ENCODE measurements around the gene MRPL20. TPM values are rescaled to one million over a fixed set of nuclear protein-coding genes. Genes with fewer than 3 reads are reported as not detected.

The MRPL20 gene
- total RNA-seq, 4 donors from 2014 or later, result 106 to 170 (median 136) TPM

GRCh38 chr1:1434824-1435105, 27.7 kb upstream of the MRPL20 start:
- ATAC-seq (ENCODE audit: low FRiP score) (no peak), DNase-seq (ENCODE audit: low spot score) (no peak)

GRCh38 chr1:1434131-1434823, 27.2 kb upstream of the MRPL20 start:
- TF ChIP-seq, protein P1, sequence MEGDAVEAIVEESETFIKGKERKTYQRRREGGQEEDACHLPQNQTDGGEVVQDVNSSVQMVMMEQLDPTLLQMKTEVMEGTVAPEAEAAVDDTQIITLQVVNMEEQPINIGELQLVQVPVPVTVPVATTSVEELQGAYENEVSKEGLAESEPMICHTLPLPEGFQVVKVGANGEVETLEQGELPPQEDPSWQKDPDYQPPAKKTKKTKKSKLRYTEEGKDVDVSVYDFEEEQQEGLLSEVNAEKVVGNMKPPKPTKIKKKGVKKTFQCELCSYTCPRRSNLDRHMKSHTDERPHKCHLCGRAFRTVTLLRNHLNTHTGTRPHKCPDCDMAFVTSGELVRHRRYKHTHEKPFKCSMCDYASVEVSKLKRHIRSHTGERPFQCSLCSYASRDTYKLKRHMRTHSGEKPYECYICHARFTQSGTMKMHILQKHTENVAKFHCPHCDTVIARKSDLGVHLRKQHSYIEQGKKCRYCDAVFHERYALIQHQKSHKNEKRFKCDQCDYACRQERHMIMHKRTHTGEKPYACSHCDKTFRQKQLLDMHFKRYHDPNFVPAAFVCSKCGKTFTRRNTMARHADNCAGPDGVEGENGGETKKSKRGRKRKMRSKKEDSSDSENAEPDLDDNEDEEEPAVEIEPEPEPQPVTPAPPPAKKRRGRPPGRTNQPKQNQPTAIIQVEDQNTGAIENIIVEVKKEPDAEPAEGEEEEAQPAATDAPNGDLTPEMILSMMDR (IDR thresholded peaks at IDR 0.05), result no peak
- no peak for ATAC-seq (ENCODE audit: low FRiP score)
- DNase-seq (ENCODE audit: low spot score), result no peak

More at GRCh38 chr1:1434824-1435105, 27.7 kb upstream of the MRPL20 start:
- TF ChIP-seq, protein P1 (IDR thresholded peaks at IDR 0.05), result no peak

DNA sequence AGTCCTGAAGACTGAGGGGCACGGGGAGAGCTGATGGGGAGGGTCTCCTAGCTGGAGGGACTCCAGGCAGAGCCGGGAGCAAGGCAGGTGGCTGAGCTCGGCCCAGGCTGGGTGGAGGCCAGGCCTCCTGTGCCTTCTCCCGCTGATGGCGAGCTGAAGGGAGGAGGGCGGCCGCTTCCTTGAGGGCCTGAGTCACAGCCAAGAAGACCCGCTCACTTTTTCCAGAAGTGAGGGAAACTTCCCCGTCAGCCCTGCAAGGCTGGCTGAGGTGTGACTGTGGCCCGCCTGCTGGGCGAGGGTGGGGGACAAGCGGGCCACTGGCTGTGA, 26.7 kb upstream of the MRPL20 start:
- TF ChIP-seq, protein P1 (IDR thresholded peaks at IDR 0.05), result no peak
- ATAC-seq (ENCODE audit: low FRiP score), result peak; percentile 10
- DNase-seq (ENCODE audit: low spot score), result no peak

DNA sequence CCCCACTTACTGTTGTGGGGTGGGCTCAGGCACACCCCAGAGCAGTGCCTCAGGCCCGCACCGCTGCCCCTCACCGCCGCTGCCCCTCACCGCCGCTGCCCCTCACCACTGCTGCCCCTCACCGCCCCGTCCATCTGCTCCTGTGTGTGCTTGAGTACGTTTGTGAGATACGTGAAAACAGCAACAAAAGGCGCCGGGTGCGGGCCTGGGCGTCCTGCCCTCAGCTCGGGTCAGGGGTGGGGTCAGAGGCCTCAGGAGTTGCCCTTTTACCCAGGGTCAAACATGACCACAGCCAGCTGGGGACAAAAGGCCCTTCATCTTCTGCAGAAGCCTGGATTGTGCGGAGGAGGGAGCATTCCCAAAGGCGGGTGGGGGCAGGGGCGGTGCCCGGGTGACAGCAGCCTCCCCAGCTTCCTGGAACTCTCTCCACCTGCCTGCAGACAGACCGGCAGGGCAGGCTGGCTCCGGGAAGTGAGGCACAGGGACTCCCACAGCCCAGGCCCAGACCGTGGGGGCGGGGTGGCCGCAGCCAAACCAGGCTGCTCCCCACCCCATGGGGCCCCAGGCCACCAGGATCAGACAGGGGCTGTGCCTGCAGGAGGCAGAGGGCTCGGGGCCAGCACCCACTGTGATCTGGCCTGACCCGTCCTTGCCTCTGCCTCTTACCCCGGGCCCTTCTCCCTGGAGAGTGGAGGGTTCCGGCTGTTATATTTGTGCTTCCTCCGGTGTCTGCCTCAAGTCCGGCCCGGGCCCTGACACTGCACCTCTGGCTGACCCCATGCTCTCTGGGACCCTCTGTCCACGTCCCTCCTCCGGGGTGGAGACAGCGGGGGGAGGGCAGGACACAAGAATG, 26.1 kb upstream of the MRPL20 start:
- ATAC-seq (ENCODE audit: low FRiP score), result peak; percentile 35
- no peak for DNase-seq (ENCODE audit: low spot score)

DNA sequence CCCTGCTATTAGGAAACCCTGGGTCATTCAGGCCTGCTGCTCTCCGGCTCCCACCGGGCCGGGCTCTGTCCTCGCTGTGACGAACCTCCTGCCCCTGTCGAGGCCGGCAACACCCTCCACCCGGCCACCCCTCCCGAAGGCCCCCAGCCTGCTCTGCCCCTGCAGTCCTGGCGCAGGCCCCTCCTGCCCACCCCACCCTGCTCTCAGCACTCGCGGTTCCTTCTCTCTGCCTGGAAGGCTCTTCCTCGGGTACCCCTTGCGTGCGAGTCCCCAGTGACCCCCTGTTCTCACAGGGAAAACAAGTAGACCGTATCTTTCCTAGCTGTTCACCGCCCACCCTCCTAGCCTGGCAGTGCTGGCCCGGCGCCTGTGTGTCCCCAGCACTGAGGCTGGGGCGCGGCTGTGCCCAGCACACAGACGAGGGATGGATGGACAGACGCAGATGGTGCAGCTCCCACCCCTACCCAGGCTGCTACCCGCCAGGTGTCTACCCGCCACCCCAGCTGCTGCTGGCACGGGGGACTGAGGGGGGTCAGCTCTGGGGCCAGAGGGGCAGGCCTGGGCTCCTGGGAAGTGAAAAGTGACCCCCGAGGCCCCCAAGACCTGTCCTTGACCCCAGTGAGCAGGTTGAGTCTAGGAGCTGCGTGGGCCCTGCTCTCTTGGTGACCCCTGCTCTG, 25.3 kb upstream of the MRPL20 start:
- no peak for DNase-seq (ENCODE audit: low spot score)
- TF ChIP-seq, protein P1 (IDR thresholded peaks at IDR 0.05), result no peak
- ATAC-seq (ENCODE audit: low FRiP score), result no peak

More for the DNA sequence above, 26.1 kb upstream of the MRPL20 start:
- TF ChIP-seq, protein P1 (IDR thresholded peaks at IDR 0.05), result no peak

DNA sequence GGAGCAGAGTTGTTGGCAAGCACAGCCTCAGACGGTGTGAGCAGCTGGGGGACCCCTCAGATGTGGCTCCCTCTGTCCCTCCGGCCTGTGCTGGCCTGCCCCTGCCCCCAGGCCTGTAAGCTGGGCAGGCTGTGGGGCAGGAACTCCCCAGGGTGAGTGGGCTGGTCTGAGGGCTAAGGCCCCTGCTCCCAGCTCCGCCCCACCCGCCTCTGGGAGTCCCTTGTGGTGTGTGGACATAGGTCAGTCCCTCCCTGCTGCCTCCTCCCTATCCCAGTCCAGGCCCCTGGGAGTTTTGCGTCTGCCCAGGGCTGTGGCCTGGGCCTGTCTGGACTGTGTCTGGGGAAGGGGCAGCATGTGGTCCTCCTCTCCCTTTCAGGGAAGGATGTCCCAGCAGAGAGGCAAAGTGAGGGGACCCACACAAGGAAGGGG, 24.8 kb upstream of the MRPL20 start:
- TF ChIP-seq, protein P1 (IDR thresholded peaks at IDR 0.05), result no peak
- DNase-seq (ENCODE audit: low spot score) (no peak), ATAC-seq (ENCODE audit: low FRiP score) (no peak)
